SU-DHL-6 (cell line): ENCODE measurements around the gene RCAN3.

ENCODE experiments used
- H2AFZ ChIP-seq: fragments of 200-600 bp; sonication (generic); 2 replicates; pipeline ENCODE4 v1.6.1; 2014; ENCODE audit warnings: low read depth, mild to moderate bottlenecking, moderate library complexity, mixed read lengths, antibody characterized with exemption, low read length; ENCODE audit not compliant: severe bottlenecking
- H3F3A ChIP-seq: fragments of 200-600 bp; shearing (Covaris generic); 2 replicates; pipeline ENCODE4 v1.6.0; 2016; ENCODE audit warnings: antibody characterized with exemption, mild to moderate bottlenecking; ENCODE audit not compliant: insufficient read depth
- H3K27ac ChIP-seq: fragments of 200-600 bp; sonication (generic); 2 replicates; pipeline ENCODE4 v1.5.1; 2016; ENCODE audit warnings: low read depth, mild to moderate bottlenecking, low read length, moderate library complexity, mixed read lengths
- H3K27me3 ChIP-seq: fragments of 200-600 bp; sonication (generic), shearing (Covaris generic); 2 replicates; pipeline ENCODE4 v1.6.0; 2014; ENCODE audit warnings: mild to moderate bottlenecking, low read length
- H3K36me3 ChIP-seq: fragments of 200-600 bp; sonication (generic); 2 replicates; pipeline ENCODE4 v1.6.1; 2014; ENCODE audit warnings: mild to moderate bottlenecking, low read length, mixed read lengths
- H3K4me2 ChIP-seq: fragments of 300-600, 200-600 bp; shearing (Covaris generic), sonication (generic); 2 replicates; pipeline ENCODE4 v1.6.0; 2014; ENCODE audit warnings: low read length, low read depth, mild to moderate bottlenecking; ENCODE audit not compliant: poor library complexity, severe bottlenecking
- H3K4me3 ChIP-seq: fragments of 200-600 bp; sonication (generic); 2 replicates; pipeline ENCODE4 v1.5.1; 2014; ENCODE audit warnings: antibody characterized with exemption, low read length, mild to moderate bottlenecking, mixed read lengths; ENCODE audit not compliant: insufficient read depth, poor library complexity, severe bottlenecking
- H3K79me2 ChIP-seq: fragments of 200-600 bp; sonication (generic); 2 replicates; pipeline ENCODE4 v1.6.1; 2014; ENCODE audit warnings: mild to moderate bottlenecking, low read length, moderate library complexity; ENCODE audit not compliant: insufficient read depth
- H3K9ac ChIP-seq: fragments of 200-600 bp; sonication (generic); 2 replicates; pipeline ENCODE4 v1.7.0; 2014; ENCODE audit warnings: mild to moderate bottlenecking, low read length
- H3K9me2 ChIP-seq: fragments of 200-600 bp; sonication (generic); replicated peaks from 2 replicates; pipeline ENCODE4 v1.6.1; 2014; ENCODE audit warnings: low read length; ENCODE audit not compliant: insufficient read depth
- H3K9me3 ChIP-seq: fragments of 200-600 bp; sonication (generic); 2 replicates; pipeline ENCODE4 v1.6.1; 2014; ENCODE audit warnings: low read length, mixed read lengths; ENCODE audit not compliant: insufficient read depth
- H4K20me1 ChIP-seq: fragments of 200-600 bp; sonication (generic); 2 replicates; pipeline ENCODE4 v1.6.1; 2014; ENCODE audit warnings: low read depth, mild to moderate bottlenecking, antibody characterized with exemption, low read length, moderate library complexity, mixed read lengths
- CTCF ChIP-seq: fragments of 200-600 bp; sonication (generic); IDR thresholded peaks from one replicate; pipeline ENCODE4 v1.5.1; 2017; ENCODE audit warnings: antibody characterized with exemption, mild to moderate bottlenecking, low read length, moderate library complexity; ENCODE audit not compliant: insufficient read depth, poor library complexity, severe bottlenecking
- EZH2phosphoT487 ChIP-seq: fragments of 200-600 bp; sonication (generic), shearing (Covaris generic); conservative IDR thresholded peaks from 2 replicates; pipeline ENCODE4 v1.6.1; 2018; ENCODE audit warnings: mild to moderate bottlenecking, antibody characterized with exemption, low read length, moderate library complexity, mixed read lengths

RCAN3 gene

GRCh38 chr1:24578846-24579245, 76.2 kb downstream of the RCAN3 start:
- no peak overlapping the region for H2AFZ ChIP-seq
- H3K4me3 ChIP-seq = no peak overlapping the region

GRCh38 chr1:24580756-24581155, 78.1 kb downstream of the RCAN3 start:
- H4K20me1 ChIP-seq = no peaks in the 10 kb centered on the region
- H3K36me3 ChIP-seq = no peaks in the 10 kb centered on the region
- no peaks in the 10 kb centered on the region for H3K79me2 ChIP-seq
- TF ChIP-seq CTCF = no peak
- no peak for TF ChIP-seq EZH2phosphoT487
- no peaks in the 10 kb centered on the region for H3K9me2 ChIP-seq
- H3F3A ChIP-seq = no peaks in the 10 kb centered on the region
- no peaks in the 10 kb centered on the region for H3K9me3 ChIP-seq
- no peak overlapping the region for H3K4me2 ChIP-seq
- H3K9ac ChIP-seq = no peak overlapping the region
- H3K4me3 ChIP-seq = no peak overlapping the region
- H3K27me3 ChIP-seq = no peaks in the 10 kb centered on the region
- H2AFZ ChIP-seq = no peak overlapping the region
- H3K27ac ChIP-seq = no peak overlapping the region

More at GRCh38 chr1:24578846-24579245, 76.2 kb downstream of the RCAN3 start:
- H3K4me2 ChIP-seq = no peak overlapping the region
- H3K9ac ChIP-seq = no peak overlapping the region
- no peak overlapping the region for H3K27ac ChIP-seq
- H3K9me2 ChIP-seq = no peaks in the 10 kb centered on the region
- TF ChIP-seq EZH2phosphoT487 (no peak), CTCF (no peak)
- no peaks in the 10 kb centered on the region for H3K9me3 ChIP-seq
- no peaks in the 10 kb centered on the region for H3K27me3 ChIP-seq
- H4K20me1 ChIP-seq = no peaks in the 10 kb centered on the region
- H3K79me2 ChIP-seq = no peaks in the 10 kb centered on the region
- no peaks in the 10 kb centered on the region for H3K36me3 ChIP-seq
- H3F3A ChIP-seq = no peaks in the 10 kb centered on the region

- TF ChIP-seq EZH2phosphoT487 = no peak
- TF ChIP-seq CTCF = no peak
- H3K9me3 ChIP-seq = no peaks in the 10 kb centered on the region
- no peaks in the 10 kb centered on the region for H3K36me3 ChIP-seq
- H3K4me3 ChIP-seq = no peak overlapping the region
- no peaks in the 10 kb centered on the region for H4K20me1 ChIP-seq
- H2AFZ ChIP-seq = no peak overlapping the region
- H3F3A ChIP-seq = no peaks in the 10 kb centered on the region
- H3K9me2 ChIP-seq = no peaks in the 10 kb centered on the region
- H3K9ac ChIP-seq = no peak overlapping the region
- no peaks in the 10 kb centered on the region for H3K27me3 ChIP-seq
- no peak overlapping the region for H3K27ac ChIP-seq
- no peak overlapping the region for H3K4me2 ChIP-seq
- H3K79me2 ChIP-seq = no peaks in the 10 kb centered on the region
Measured at GRCh38 chr1:24584171-24584647, 81.6 kb downstream of the RCAN3 start.

- no peaks in the 10 kb centered on the region for H3K9me3 ChIP-seq
- H3K27me3 ChIP-seq = no peaks in the 10 kb centered on the region
- H3K4me2 ChIP-seq = no peak overlapping the region
- no peak overlapping the region for H3K4me3 ChIP-seq
- no peaks in the 10 kb centered on the region for H4K20me1 ChIP-seq
- no peaks in the 10 kb centered on the region for H3K36me3 ChIP-seq
- no peaks in the 10 kb centered on the region for H3K9me2 ChIP-seq
- TF ChIP-seq CTCF = no peak
- TF ChIP-seq EZH2phosphoT487 = no peak
- H2AFZ ChIP-seq = no peak overlapping the region
- H3K27ac ChIP-seq = no peak overlapping the region
- H3K9ac ChIP-seq = no peak overlapping the region
- no peaks in the 10 kb centered on the region for H3K79me2 ChIP-seq
- H3F3A ChIP-seq = no peaks in the 10 kb centered on the region
Measured at GRCh38 chr1:24586119-24586518, 83.5 kb downstream of the RCAN3 start.
